Measurements from ENCODE around the gene WAC. TPM values are rescaled to one million over a fixed set of nuclear protein-coding genes. Genes with fewer than 3 reads are reported as not detected.

Gene WAC
- polyA plus RNA-seq, 1 of the 3 experiments (the other 2 are of a cell fraction): 31.1 TPM

GRCh38 chr10:28663576-28664368 is 130.9 kb downstream of the WAC start:
- no peaks in the 10 kb centered on the region for H3K79me2 ChIP-seq (ENCODE audit: insufficient read depth)
- POLR2A ChIA-PET: no interaction called here
- 0 out of 2 replicates have a peak, but pooled peaks cover 9% of the 10 kb centered on the region for H3K27me3 ChIP-seq (ENCODE audit: insufficient read depth)
- TF ChIP-seq MXI1 (IDR thresholded peaks at IDR 0.05; ENCODE audit: low read depth, low read length): 0 out of 2 replicates have a peak, but pooled peaks have one; percentile 27
- no peak for TF ChIP-seq GABPA (IDR thresholded peaks at IDR 0.05; ENCODE audit: low read depth)
- TF ChIP-seq, protein P1, sequence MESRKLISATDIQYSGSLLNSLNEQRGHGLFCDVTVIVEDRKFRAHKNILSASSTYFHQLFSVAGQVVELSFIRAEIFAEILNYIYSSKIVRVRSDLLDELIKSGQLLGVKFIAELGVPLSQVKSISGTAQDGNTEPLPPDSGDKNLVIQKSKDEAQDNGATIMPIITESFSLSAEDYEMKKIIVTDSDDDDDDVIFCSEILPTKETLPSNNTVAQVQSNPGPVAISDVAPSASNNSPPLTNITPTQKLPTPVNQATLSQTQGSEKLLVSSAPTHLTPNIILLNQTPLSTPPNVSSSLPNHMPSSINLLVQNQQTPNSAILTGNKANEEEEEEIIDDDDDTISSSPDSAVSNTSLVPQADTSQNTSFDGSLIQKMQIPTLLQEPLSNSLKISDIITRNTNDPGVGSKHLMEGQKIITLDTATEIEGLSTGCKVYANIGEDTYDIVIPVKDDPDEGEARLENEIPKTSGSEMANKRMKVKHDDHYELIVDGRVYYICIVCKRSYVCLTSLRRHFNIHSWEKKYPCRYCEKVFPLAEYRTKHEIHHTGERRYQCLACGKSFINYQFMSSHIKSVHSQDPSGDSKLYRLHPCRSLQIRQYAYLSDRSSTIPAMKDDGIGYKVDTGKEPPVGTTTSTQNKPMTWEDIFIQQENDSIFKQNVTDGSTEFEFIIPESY (IDR thresholded peaks at IDR 0.05; ENCODE audit: borderline replicate concordance, low read depth): no peak
- no peak for TF ChIP-seq SIN3A (IDR thresholded peaks at IDR 0.05; ENCODE audit: borderline replicate concordance, low read depth, low read length)
- no peak for TF ChIP-seq MAX (IDR thresholded peaks at IDR 0.05; ENCODE audit: low read depth)
- TF ChIP-seq FOXM1 (IDR thresholded peaks at IDR 0.05; ENCODE audit: low read depth): no peak
- TF ChIP-seq NRF1 (IDR thresholded peaks at IDR 0.05; ENCODE audit: low read depth, low read length): peak; percentile 31; the same call in 1 of the 2 replicates
- TF ChIP-seq MEF2A (IDR thresholded peaks at IDR 0.05; ENCODE audit: borderline replicate concordance, low read depth): no peak
- TF ChIP-seq RAD21 (IDR thresholded peaks at IDR 0.05; ENCODE audit: low read length): peak; percentile 100
- TF ChIP-seq CHD2 (IDR thresholded peaks at IDR 0.05; ENCODE audit: low read length, partially characterized antibody): no peak
- TF ChIP-seq, protein P2, sequence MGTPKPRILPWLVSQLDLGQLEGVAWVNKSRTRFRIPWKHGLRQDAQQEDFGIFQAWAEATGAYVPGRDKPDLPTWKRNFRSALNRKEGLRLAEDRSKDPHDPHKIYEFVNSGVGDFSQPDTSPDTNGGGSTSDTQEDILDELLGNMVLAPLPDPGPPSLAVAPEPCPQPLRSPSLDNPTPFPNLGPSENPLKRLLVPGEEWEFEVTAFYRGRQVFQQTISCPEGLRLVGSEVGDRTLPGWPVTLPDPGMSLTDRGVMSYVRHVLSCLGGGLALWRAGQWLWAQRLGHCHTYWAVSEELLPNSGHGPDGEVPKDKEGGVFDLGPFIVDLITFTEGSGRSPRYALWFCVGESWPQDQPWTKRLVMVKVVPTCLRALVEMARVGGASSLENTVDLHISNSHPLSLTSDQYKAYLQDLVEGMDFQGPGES (IDR thresholded peaks at IDR 0.05; ENCODE audit: low read depth, low read length): no peak
- no peak for TF ChIP-seq JUND (IDR thresholded peaks at IDR 0.05)
- no peak for TF ChIP-seq YY1 (IDR thresholded peaks at IDR 0.05; ENCODE audit: low read depth)
- TF ChIP-seq NFIC (IDR thresholded peaks at IDR 0.05; ENCODE audit: borderline replicate concordance): no peak
- TF ChIP-seq EZH2phosphoT487 (IDR thresholded peaks at IDR 0.05; ENCODE audit: borderline replicate concordance, low read depth): no peak
- TF ChIP-seq CTCF (IDR thresholded peaks at IDR 0.05): peak; percentile 99
- TF ChIP-seq FOXJ3 (CRISPR knock-in tag; IDR thresholded peaks at IDR 0.05): no peak
- peak; percentile 75; the same call in 1 of the 2 replicates for TF ChIP-seq RFX5 (IDR thresholded peaks at IDR 0.05; ENCODE audit: low read length)
- no peak for TF ChIP-seq GATA2 (CRISPR knock-in tag; IDR thresholded peaks at IDR 0.05)
- peak; percentile 99 for TF ChIP-seq SMC3 (IDR thresholded peaks at IDR 0.05; ENCODE audit: low read depth, low read length)
- no peak for TF ChIP-seq REST (IDR thresholded peaks at IDR 0.05; ENCODE audit: low read depth, low read length)
- TF ChIP-seq, protein P3, sequence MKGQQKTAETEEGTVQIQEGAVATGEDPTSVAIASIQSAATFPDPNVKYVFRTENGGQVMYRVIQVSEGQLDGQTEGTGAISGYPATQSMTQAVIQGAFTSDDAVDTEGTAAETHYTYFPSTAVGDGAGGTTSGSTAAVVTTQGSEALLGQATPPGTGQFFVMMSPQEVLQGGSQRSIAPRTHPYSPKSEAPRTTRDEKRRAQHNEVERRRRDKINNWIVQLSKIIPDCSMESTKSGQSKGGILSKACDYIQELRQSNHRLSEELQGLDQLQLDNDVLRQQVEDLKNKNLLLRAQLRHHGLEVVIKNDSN (IDR thresholded peaks at IDR 0.05; ENCODE audit: borderline replicate concordance, low read depth): no peak
- no peak for TF ChIP-seq RXRA (IDR thresholded peaks at IDR 0.05; ENCODE audit: borderline replicate concordance, low read depth)

More at GRCh38 chr10:28663576-28664368, 130.9 kb downstream of the WAC start:
- no peaks in the 10 kb centered on the region for H3K36me3 ChIP-seq (replicated peaks in 1 of 2; ENCODE audit: control insufficient read depth in 1 of 2, insufficient read depth in 2 of 2, low read length in 1 of 2)
- no peaks in the 10 kb centered on the region for H3F3A ChIP-seq (replicated peaks; ENCODE audit: insufficient read depth)
- no peaks in the 10 kb centered on the region for H3K9me2 ChIP-seq
- H2AFZ ChIP-seq (ENCODE audit: low read depth): no peak overlapping the region
- H3K4me1 ChIP-seq (ENCODE audit: control insufficient read depth in 1 of 2, insufficient read depth in 2 of 2, low read depth in 1 of 2, low read length in 1 of 2): no peaks in the 10 kb centered on the region
- 2% methylated on average over 9 of the region's 9 CpGs for WGBS (ENCODE audit: low lambda C conversion rate)
- H3K9me3 ChIP-seq: no peaks in the 10 kb centered on the region
- H3K9ac ChIP-seq: no peak overlapping the region
- no peak overlapping the region; a peak in 1 of 4 replicates for H3K4me3 ChIP-seq (ENCODE audit: low read depth in 2 of 2, low read length in 1 of 2)
- DNase-seq: peak; percentile 82
- H3K27ac ChIP-seq (ENCODE audit: low read depth in 2 of 2, low read length in 1 of 2): no peak overlapping the region
- no peak overlapping the region for H3K4me2 ChIP-seq
- CTCF ChIA-PET: interaction anchor here (0.5 to 8.8 kb wide), 108 partner anchors 9 to 849 kb away, joined by 3 to 133 read pairs (median 4); partner anchors contain the start of gene BAMBI
- no peaks in the 10 kb centered on the region for H4K20me1 ChIP-seq (ENCODE audit: insufficient read depth)

Measured in SK-N-SH (cell line).